Neural cell (in vitro differentiated cells): ENCODE data around the gene ATP23. TPM values are rescaled to one million over a fixed set of nuclear protein-coding genes. Genes with fewer than 3 reads are reported as not detected.

Experiments
- H2AFZ ChIP-seq: fragments of 200-600, 300-800 bp; sonication (generic), shearing (Covaris generic); 2 replicates; pipeline ENCODE4 v1.6.0; 2014; ENCODE audit warnings: low read depth, mild to moderate bottlenecking, antibody characterized with exemption, low read length, moderate library complexity
- H3F3A ChIP-seq: fragments of 200-600 bp; shearing (Covaris generic); 2 replicates; pipeline ENCODE4 v1.6.1; 2016; ENCODE audit warnings: mild to moderate bottlenecking, moderate library complexity, mixed read lengths, antibody characterized with exemption, low read length; ENCODE audit not compliant: insufficient read depth, poor library complexity, severe bottlenecking
- H3K27ac ChIP-seq: fragments of 200-600, 300-800 bp; sonication (generic), shearing (Covaris generic); 2 replicates; pipeline ENCODE4 v1.5.1; 2014; ENCODE audit warnings: mild to moderate bottlenecking, low read length, moderate library complexity
- H3K27me3 ChIP-seq: fragments of 300-800, 200-600 bp; sonication (generic), shearing (Covaris generic); 2 replicates; pipeline ENCODE4 v1.6.0; 2014; ENCODE audit warnings: mild to moderate bottlenecking, low read depth, low read length, moderate library complexity; ENCODE audit not compliant: insufficient read depth
- H3K36me3 ChIP-seq: fragments of 300-800, 200-600 bp; sonication (generic), shearing (Covaris generic); 2 replicates; pipeline ENCODE4 v1.5.1; 2014; ENCODE audit warnings: mild to moderate bottlenecking, antibody characterized with exemption, low read length, moderate library complexity; ENCODE audit not compliant: insufficient read depth
- H3K4me2 ChIP-seq: fragments of 300-800, 200-600 bp; sonication (generic), shearing (Covaris generic); 2 replicates; pipeline ENCODE4 v1.6.0; 2014; ENCODE audit warnings: mild to moderate bottlenecking, low read length
- H3K4me3 ChIP-seq: fragments of 300-800, 200-600 bp; sonication (generic), shearing (Covaris generic); 2 replicates; pipeline ENCODE4 v1.5.1; 2014; ENCODE audit warnings: mild to moderate bottlenecking, low read length, moderate library complexity
- H3K79me2 ChIP-seq: fragments of 200-600 bp; shearing (Covaris generic); replicated peaks from 2 replicates; pipeline ENCODE4 v1.6.0; 2014; ENCODE audit warnings: mild to moderate bottlenecking, low read length, moderate library complexity; ENCODE audit not compliant: insufficient read depth
- H3K9ac ChIP-seq: fragments of 300-800, 200-600 bp; sonication (generic), shearing (Covaris generic); 2 replicates; pipeline ENCODE4 v1.6.1; 2016; ENCODE audit warnings: mild to moderate bottlenecking, low read length, mixed read lengths
- H3K9me2 ChIP-seq: fragments of 200-600 bp; shearing (Covaris generic); 2 replicates; pipeline ENCODE4 v1.6.1; 2016; ENCODE audit warnings: mild to moderate bottlenecking, low read length, mixed read lengths; ENCODE audit not compliant: insufficient read depth
- H3K9me3 ChIP-seq: fragments of 200-600, 300-800 bp; sonication (generic), shearing (Covaris generic); 2 replicates; pipeline ENCODE4 v1.6.1; 2016; ENCODE audit warnings: mild to moderate bottlenecking, mixed run types, low read length, moderate library complexity, mixed read lengths
- H4K20me1 ChIP-seq: fragments of 200-600 bp; shearing (Covaris generic); 2 replicates; pipeline ENCODE4 v1.6.1; 2016; ENCODE audit warnings: mild to moderate bottlenecking, mixed run types; ENCODE audit not compliant: insufficient read depth
- CTCF ChIP-seq: fragments of 450-650 bp; IDR thresholded peaks from 2 replicates; pipeline ENCODE4 v1.5.1; 2014; ENCODE audit warnings: antibody characterized with exemption, mild to moderate bottlenecking, moderate library complexity; ENCODE audit not compliant: poor library complexity, severe bottlenecking
- EP300 ChIP-seq: fragments of 450-650 bp; conservative IDR thresholded peaks from 2 replicates; pipeline ENCODE4 v1.6.1; 2014; ENCODE audit warnings: antibody characterized with exemption, mild to moderate bottlenecking, moderate library complexity; ENCODE audit not compliant: poor library complexity, severe bottlenecking
- EZH2 ChIP-seq: fragments of 200-600, 300-800 bp; shearing (Covaris generic), sonication (generic); IDR thresholded peaks from 2 replicates; pipeline ENCODE4 v1.6.1; 2014; ENCODE audit warnings: antibody characterized with exemption, low read length, borderline replicate concordance, mild to moderate bottlenecking; ENCODE audit not compliant: insufficient read depth, poor library complexity, severe bottlenecking
- MXI1 ChIP-seq: fragments of 450-650 bp; conservative IDR thresholded peaks from 2 replicates; pipeline ENCODE4 v1.6.1; 2014; ENCODE audit warnings: antibody characterized with exemption, mild to moderate bottlenecking; ENCODE audit not compliant: poor library complexity, severe bottlenecking
- POLR2AphosphoS5 ChIP-seq: IDR thresholded peaks from 2 replicates; pipeline ENCODE4 v1.6.1; 2012
- RAD21 ChIP-seq: fragments of 450-650 bp; conservative IDR thresholded peaks from 2 replicates; pipeline ENCODE4 v1.6.1; 2014; ENCODE audit warnings: antibody characterized with exemption, mild to moderate bottlenecking, moderate library complexity
- SMC3 ChIP-seq: fragments of 450-650 bp; conservative IDR thresholded peaks from 2 replicates; pipeline ENCODE4 v1.6.1; 2014; ENCODE audit warnings: antibody characterized with exemption, mild to moderate bottlenecking, moderate library complexity; ENCODE audit not compliant: poor library complexity
- TAF1 ChIP-seq: IDR thresholded peaks from 2 replicates; pipeline ENCODE4 v1.6.1; 2012; ENCODE audit warnings: low read depth
- polyA minus RNA-seq: library from RNA; depleted of rRNA, polyadenylated mRNA; stranded (reverse); fragments of >200 nt; gene quantifications from 2 replicates; pipeline ENCODE4 v1.2.3, GENCODE V29; 2014
- polyA plus RNA-seq: library from polyadenylated mRNA; depleted of rRNA; stranded (reverse); fragments of >200 nt; gene quantifications from 2 replicates; pipeline ENCODE4 v1.2.3, GENCODE V29; 2014
- TF ChIP-seq, protein P1 (sequence below): IDR thresholded peaks from 2 replicates; pipeline ENCODE4 v1.6.1; 2012; ENCODE audit warnings: borderline replicate concordance

ATP23 gene, protein sequence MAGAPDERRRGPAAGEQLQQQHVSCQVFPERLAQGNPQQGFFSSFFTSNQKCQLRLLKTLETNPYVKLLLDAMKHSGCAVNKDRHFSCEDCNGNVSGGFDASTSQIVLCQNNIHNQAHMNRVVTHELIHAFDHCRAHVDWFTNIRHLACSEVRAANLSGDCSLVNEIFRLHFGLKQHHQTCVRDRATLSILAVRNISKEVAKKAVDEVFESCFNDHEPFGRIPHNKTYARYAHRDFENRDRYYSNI
- polyA plus RNA-seq (5.7 and 13.3 TPM in 2 replicates), polyA minus RNA-seq (3.2 and 4.3 TPM in 2 replicates)

- Histone ChIP-seq H3K4me3 (peak within 1 kb of the TSS; percentile 66), H2AFZ (peak within 1 kb of the TSS; percentile 17), H3K4me2 (peak within 1 kb of the TSS; percentile 55), H3K9me3 (no peaks in the 10 kb centered on the region), H3K79me2 (no peaks in the 10 kb centered on the region), H3K9me2 (no peaks in the 10 kb centered on the region), H4K20me1 (no peaks in the 10 kb centered on the region), H3K36me3 (no peaks in the 10 kb centered on the region), H3K9ac (peak within 1 kb of the TSS; percentile 61), H3K27ac (peak within 1 kb of the TSS; percentile 56), H3K27me3 (no peaks in the 10 kb centered on the region), H3F3A (no peaks in the 10 kb centered on the region)
- TF ChIP-seq MXI1 (peak; percentile 31), EP300 (no peak), POLR2AphosphoS5 (peak; percentile 74)
Measured at GRCh38 chr12:57941165-57941894, at the start of gene ATP23. TSS of gene ATP23 (plus strand) at chr12:57941567. CDS start at chr12:57941702, 135 bp downstream.

DNA sequence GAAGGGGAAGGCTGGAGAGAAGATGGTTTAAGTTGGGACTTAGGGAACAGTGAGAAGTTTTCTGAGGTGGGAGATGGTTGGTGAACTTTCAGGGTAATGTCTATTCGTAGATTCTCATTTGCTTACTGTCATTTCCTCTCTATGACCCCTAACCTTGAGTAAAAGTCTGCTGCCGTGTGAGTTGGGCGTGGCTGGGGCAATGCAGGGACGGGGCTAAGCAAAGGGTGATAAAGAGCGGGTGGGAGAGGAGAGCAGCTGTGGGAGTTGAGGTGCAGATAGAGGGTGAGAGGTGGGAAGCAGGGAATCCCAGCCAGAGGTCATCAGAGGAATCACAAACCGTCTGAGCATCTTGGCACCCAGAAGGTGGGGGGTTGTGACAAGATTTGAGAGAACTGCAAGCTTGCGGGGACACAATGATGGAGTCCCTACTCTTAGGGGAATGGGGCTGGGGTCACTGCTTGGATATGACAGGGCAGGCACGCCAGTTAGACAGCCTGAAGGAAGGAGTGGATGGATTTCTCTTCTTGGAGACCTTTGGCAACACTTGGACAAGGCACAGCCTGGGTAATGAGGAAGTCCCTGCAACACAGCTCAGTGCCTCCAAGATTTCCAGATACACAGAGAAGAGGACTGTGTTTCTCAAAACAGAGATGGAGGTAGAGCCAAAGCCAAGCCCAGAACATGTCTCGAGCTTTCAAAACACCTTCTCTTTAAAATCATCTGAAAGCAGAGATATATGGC is 49.0 kb upstream of the ATP23 start:
- H3K79me2 ChIP-seq = no peaks in the 10 kb centered on the region
- H3K9me3 ChIP-seq = no peaks in the 10 kb centered on the region
- TF ChIP-seq CTCF = no peak
- TF ChIP-seq POLR2AphosphoS5 = no peak
- TF ChIP-seq, protein P1, sequence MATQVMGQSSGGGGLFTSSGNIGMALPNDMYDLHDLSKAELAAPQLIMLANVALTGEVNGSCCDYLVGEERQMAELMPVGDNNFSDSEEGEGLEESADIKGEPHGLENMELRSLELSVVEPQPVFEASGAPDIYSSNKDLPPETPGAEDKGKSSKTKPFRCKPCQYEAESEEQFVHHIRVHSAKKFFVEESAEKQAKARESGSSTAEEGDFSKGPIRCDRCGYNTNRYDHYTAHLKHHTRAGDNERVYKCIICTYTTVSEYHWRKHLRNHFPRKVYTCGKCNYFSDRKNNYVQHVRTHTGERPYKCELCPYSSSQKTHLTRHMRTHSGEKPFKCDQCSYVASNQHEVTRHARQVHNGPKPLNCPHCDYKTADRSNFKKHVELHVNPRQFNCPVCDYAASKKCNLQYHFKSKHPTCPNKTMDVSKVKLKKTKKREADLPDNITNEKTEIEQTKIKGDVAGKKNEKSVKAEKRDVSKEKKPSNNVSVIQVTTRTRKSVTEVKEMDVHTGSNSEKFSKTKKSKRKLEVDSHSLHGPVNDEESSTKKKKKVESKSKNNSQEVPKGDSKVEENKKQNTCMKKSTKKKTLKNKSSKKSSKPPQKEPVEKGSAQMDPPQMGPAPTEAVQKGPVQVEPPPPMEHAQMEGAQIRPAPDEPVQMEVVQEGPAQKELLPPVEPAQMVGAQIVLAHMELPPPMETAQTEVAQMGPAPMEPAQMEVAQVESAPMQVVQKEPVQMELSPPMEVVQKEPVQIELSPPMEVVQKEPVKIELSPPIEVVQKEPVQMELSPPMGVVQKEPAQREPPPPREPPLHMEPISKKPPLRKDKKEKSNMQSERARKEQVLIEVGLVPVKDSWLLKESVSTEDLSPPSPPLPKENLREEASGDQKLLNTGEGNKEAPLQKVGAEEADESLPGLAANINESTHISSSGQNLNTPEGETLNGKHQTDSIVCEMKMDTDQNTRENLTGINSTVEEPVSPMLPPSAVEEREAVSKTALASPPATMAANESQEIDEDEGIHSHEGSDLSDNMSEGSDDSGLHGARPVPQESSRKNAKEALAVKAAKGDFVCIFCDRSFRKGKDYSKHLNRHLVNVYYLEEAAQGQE = no peak
- no peak for TF ChIP-seq MXI1
- TF ChIP-seq RAD21 = no peak
- no peak for TF ChIP-seq TAF1
- no peak for TF ChIP-seq EP300
- TF ChIP-seq EZH2 = no peak
- no peak for TF ChIP-seq SMC3
- no peak overlapping the region for H3K4me3 ChIP-seq
- H3K9me2 ChIP-seq = no peaks in the 10 kb centered on the region
- no peak overlapping the region for H2AFZ ChIP-seq
- no peaks in the 10 kb centered on the region for H4K20me1 ChIP-seq
- H3K36me3 ChIP-seq = no peaks in the 10 kb centered on the region
- no peaks in the 10 kb centered on the region for H3K27me3 ChIP-seq
- no peak overlapping the region for H3K4me2 ChIP-seq
- H3K27ac ChIP-seq = no peak overlapping the region
- no peaks in the 10 kb centered on the region for H3F3A ChIP-seq
- no peak overlapping the region for H3K9ac ChIP-seq
